H9 (cell line): ENCODE data around the gene PDIA3. TPM values are rescaled to one million over a fixed set of nuclear protein-coding genes. Genes with fewer than 3 reads are reported as not detected.
"Not testable (repeated sequence)": the region's sequence is repeated elsewhere in the genome, so short reads cannot be mapped to it uniquely, and the experiment has no call there.

Experiments
- DNase-seq: peaks from one replicate; pipeline ENCODE4 v3.0.0-alpha.2; 2017
- H2AFZ ChIP-seq: one replicate; pipeline ENCODE4 v1.6.1; 2013; ENCODE audit warnings: mild to moderate bottlenecking, low read length, control low read depth, moderate library complexity
- H2AK5ac ChIP-seq: 2 replicates; pipeline ENCODE4 v1.6.1; 2013; ENCODE audit warnings: low read length, control low read depth, mixed read lengths; ENCODE audit not compliant: insufficient read length
- H2BK120ac ChIP-seq: one replicate; pipeline ENCODE4 v1.6.1; 2013; ENCODE audit warnings: low read depth, mild to moderate bottlenecking, low read length, control low read depth, inconsistent platforms; ENCODE audit not compliant: poor library complexity, severe bottlenecking
- H2BK12ac ChIP-seq: 2 replicates; pipeline ENCODE4 v1.6.1; 2013; ENCODE audit warnings: low read length, control low read depth, mixed read lengths, low read depth; ENCODE audit not compliant: insufficient read length
- H2BK15ac ChIP-seq: 2 replicates; pipeline ENCODE4 v1.6.1; 2013; ENCODE audit warnings: low read depth, low read length, control low read depth
- H2BK20ac ChIP-seq: one replicate; pipeline ENCODE4 v1.6.1; 2013; ENCODE audit warnings: low read depth, mild to moderate bottlenecking, low read length, control low read depth, inconsistent platforms; ENCODE audit not compliant: poor library complexity, severe bottlenecking
- H2BK5ac ChIP-seq: 2 replicates; pipeline ENCODE4 v1.6.1; 2013; ENCODE audit warnings: low read length, control low read depth, mixed read lengths; ENCODE audit not compliant: insufficient read length
- H3K14ac ChIP-seq: 2 replicates; pipeline ENCODE4 v1.6.1; 2013; ENCODE audit warnings: low read length, control low read depth; ENCODE audit not compliant: insufficient read depth
- H3K18ac ChIP-seq: 2 replicates; pipeline ENCODE4 v1.6.1; 2013; ENCODE audit warnings: low read depth, mild to moderate bottlenecking, mixed read lengths, low read length, control low read depth; ENCODE audit not compliant: insufficient read length
- H3K23ac ChIP-seq: 2 replicates; pipeline ENCODE4 v1.6.1; 2013; ENCODE audit warnings: low read length, control low read depth, mixed read lengths, low read depth; ENCODE audit not compliant: insufficient read length
- H3K23me2 ChIP-seq: 2 replicates; pipeline ENCODE4 v1.6.1; 2013; ENCODE audit warnings: low read depth, mild to moderate bottlenecking, mixed read lengths, low read length, control low read depth; ENCODE audit not compliant: insufficient read length, poor library complexity, severe bottlenecking
- H3K27ac ChIP-seq: 2 replicates; pipeline ENCODE4 v1.5.1; 2013; ENCODE audit warnings: low read length, control low read depth, mixed read lengths, low read depth; ENCODE audit not compliant: insufficient read length
- H3K27me3 ChIP-seq: 2 replicates; pipeline ENCODE4 v1.6.1; 2013; ENCODE audit warnings: low read length, control low read depth, inconsistent platforms; ENCODE audit not compliant: insufficient read depth
- H3K4ac ChIP-seq: 2 replicates; pipeline ENCODE4 v1.6.1; 2013; ENCODE audit warnings: low read depth, mild to moderate bottlenecking, control low read depth, inconsistent platforms, low read length, moderate library complexity
- H3K4me1 ChIP-seq: 2 replicates; pipeline ENCODE4 v1.6.1; 2013; ENCODE audit warnings: low read length, control low read depth, inconsistent platforms; ENCODE audit not compliant: insufficient read depth
- H3K4me2 ChIP-seq: 2 replicates; pipeline ENCODE4 v1.6.1; 2013; ENCODE audit warnings: low read length, control low read depth, mixed read lengths; ENCODE audit not compliant: insufficient read length, insufficient read depth
- H3K56ac ChIP-seq: 2 replicates; pipeline ENCODE4 v1.6.1; 2013; ENCODE audit warnings: low read depth, mild to moderate bottlenecking, mixed read lengths, low read length, control low read depth; ENCODE audit not compliant: insufficient read length
- H3K79me1 ChIP-seq: 2 replicates; pipeline ENCODE4 v1.6.1; 2013; ENCODE audit warnings: low read depth, mild to moderate bottlenecking, moderate library complexity, low read length, control low read depth, inconsistent platforms; ENCODE audit not compliant: insufficient read depth, poor library complexity, severe bottlenecking
- H3K79me2 ChIP-seq: 2 replicates; pipeline ENCODE4 v1.6.1; 2013; ENCODE audit warnings: low read length, control low read depth, inconsistent platforms; ENCODE audit not compliant: insufficient read depth
- H3K9ac ChIP-seq: 2 replicates; pipeline ENCODE4 v1.6.1; 2013; ENCODE audit warnings: low read length, control low read depth, mixed read lengths; ENCODE audit not compliant: insufficient read length; ENCODE audit errors: extremely low read depth
- H3K9me3 ChIP-seq: one replicate; pipeline ENCODE4 v1.6.1; 2013; ENCODE audit warnings: low read depth, low read length, inconsistent platforms; ENCODE audit not compliant: control insufficient read depth
- H3T11ph ChIP-seq: one replicate; pipeline ENCODE4 v1.6.1; 2013; ENCODE audit warnings: mild to moderate bottlenecking, low read length, control low read depth, inconsistent platforms
- H4K20me1 ChIP-seq: one replicate; pipeline ENCODE4 v1.6.1; 2013; ENCODE audit not compliant: control insufficient read depth, insufficient read length, insufficient read depth
- H4K5ac ChIP-seq: 2 replicates; pipeline ENCODE4 v1.6.1; 2013; ENCODE audit warnings: low read depth, mild to moderate bottlenecking, mixed read lengths, low read length, control low read depth; ENCODE audit not compliant: insufficient read length
- H4K8ac ChIP-seq: replicated peaks from 2 replicates; pipeline ENCODE4 v1.6.1; 2013; ENCODE audit warnings: low read length, control low read depth, mixed read lengths, low read depth; ENCODE audit not compliant: insufficient read length
- H4K91ac ChIP-seq: 2 replicates; pipeline ENCODE4 v1.6.1; 2013; ENCODE audit warnings: low read depth, mild to moderate bottlenecking, moderate library complexity, mixed read lengths, low read length, control low read depth; ENCODE audit not compliant: insufficient read length
- H3K27ac Mint-ChIP-seq, 3 experiments: 2 replicates in 2 of 3; 3 replicates in 1 of 3; pipeline ENCODE4 v1.8.0; 2020 to 2021; ENCODE audit warnings: mixed read lengths in 3 of 3, mild to moderate bottlenecking in 1 of 3, moderate library complexity in 1 of 3
- H3K27me3 Mint-ChIP-seq: 2 replicates; pipeline ENCODE4 v1.8.0; 2021; ENCODE audit warnings: low read depth, mild to moderate bottlenecking, moderate library complexity, mixed read lengths
- H3K36me3 Mint-ChIP-seq, 3 experiments: 2 replicates in 2 of 3; 3 replicates in 1 of 3; pipeline ENCODE4 v1.8.0; 2020 to 2021; ENCODE audit warnings: low read depth in 3 of 3, mixed read lengths in 3 of 3; ENCODE audit not compliant: insufficient read depth in 1 of 3
- H3K4me1 Mint-ChIP-seq, 2 experiments: 2 replicates each; pipeline ENCODE4 v1.8.0; 2020; ENCODE audit warnings: mixed read lengths in 2 of 2
- H3K4me3 Mint-ChIP-seq, 2 experiments: 2 replicates in 1 of 2; 3 replicates in 1 of 2; pipeline ENCODE4 v1.8.0; 2020 to 2021; ENCODE audit warnings: mild to moderate bottlenecking in 2 of 2, mixed read lengths in 2 of 2, moderate library complexity in 1 of 2
- H3K9me3 Mint-ChIP-seq, 2 experiments: 2 replicates in 1 of 2; 3 replicates in 1 of 2; pipeline ENCODE4 v1.8.0; 2020; ENCODE audit warnings: mild to moderate bottlenecking in 2 of 2, mixed read lengths in 2 of 2, moderate library complexity in 1 of 2
- WGBS: extraction: QIAGEN DNeasy Blood & Tissue Kit; methylation state at CpG from one replicate; pipeline ENCODE4 v1.1.7; 2013; ENCODE audit warnings: missing lambda C conversion rate, low lambda C conversion rate, mixed read lengths; ENCODE audit not compliant: insufficient read length; ENCODE audit errors: extremely low coverage; 5-methylcytosine and 5-hydroxymethylcytosine counted together
- total RNA-seq: library from RNA; stranded (reverse); gene quantifications from 2 replicates; pipeline ENCODE4 v1.2.1, GENCODE V29; 2021
- TF ChIP-seq, protein P1 (sequence below): fragments of 200-600 bp; sonication (generic); conservative IDR thresholded peaks from 3 replicates; pipeline ENCODE4 v1.8.0; 2021; ENCODE audit warnings: antibody characterized with exemption, mild to moderate bottlenecking

Gene PDIA3
- total RNA-seq, 1 experiment from 2014 or later, result 524 TPM

DNA sequence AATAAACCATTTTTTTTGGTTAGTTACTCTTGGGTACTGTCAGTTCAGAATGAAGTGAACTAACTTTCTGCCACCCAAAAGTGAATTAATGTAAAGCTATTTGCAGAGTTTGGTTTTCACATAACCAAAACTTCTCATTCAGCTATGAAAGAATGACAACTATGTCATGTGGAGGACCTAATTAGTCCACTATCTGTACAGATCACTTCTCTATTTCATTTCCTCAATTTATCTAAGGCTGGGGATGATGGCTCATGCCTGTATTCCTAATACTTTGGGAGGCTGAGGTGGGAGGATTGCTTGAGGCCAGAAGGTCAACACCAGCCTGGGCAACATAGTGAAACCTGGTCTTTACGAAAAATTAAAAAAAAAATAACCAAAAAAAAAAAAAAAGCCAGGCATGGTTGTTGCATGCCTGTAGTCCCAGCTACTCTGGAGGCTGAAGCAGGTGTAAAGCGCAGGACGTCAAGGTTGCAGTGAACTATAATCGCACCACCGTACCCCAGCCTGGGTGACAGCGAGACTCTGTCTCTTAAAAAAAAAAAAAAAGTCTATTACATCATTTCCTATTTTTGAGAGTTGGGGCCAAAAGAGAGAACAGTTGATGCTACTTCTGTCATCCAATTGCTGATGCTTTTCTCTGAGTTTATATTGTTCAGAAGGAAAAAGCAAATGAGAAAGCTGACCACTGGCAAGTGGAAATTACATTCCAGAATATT is 62.9 kb downstream of the PDIA3 start:
- Mint-ChIP-seq H3K4me3 (no peak overlapping the region), H3K9me3 (no peaks in the 10 kb centered on the region), H3K27me3 (no peaks in the 10 kb centered on the region), H3K27ac (no peak overlapping the region; a peak in 1 of 7 replicates), H3K36me3 (peaks cover 48 to 95% (median 87%) of the 10 kb centered on the region in 3 experiments), H3K4me1 (no peaks in the 10 kb centered on the region)
- H3K27me3 ChIP-seq, result no peaks in the 10 kb centered on the region
- no peak overlapping the region for H4K91ac ChIP-seq
- H3K18ac ChIP-seq, result no peak overlapping the region
- H4K5ac ChIP-seq, result no peak overlapping the region
- no peaks in the 10 kb centered on the region for H3K23me2 ChIP-seq
- H3K27ac ChIP-seq, result no peak overlapping the region
- H3K9me3 ChIP-seq, result no peaks in the 10 kb centered on the region
- no peak overlapping the region for H3K9ac ChIP-seq
- no peak for DNase-seq
- TF ChIP-seq, protein P1, sequence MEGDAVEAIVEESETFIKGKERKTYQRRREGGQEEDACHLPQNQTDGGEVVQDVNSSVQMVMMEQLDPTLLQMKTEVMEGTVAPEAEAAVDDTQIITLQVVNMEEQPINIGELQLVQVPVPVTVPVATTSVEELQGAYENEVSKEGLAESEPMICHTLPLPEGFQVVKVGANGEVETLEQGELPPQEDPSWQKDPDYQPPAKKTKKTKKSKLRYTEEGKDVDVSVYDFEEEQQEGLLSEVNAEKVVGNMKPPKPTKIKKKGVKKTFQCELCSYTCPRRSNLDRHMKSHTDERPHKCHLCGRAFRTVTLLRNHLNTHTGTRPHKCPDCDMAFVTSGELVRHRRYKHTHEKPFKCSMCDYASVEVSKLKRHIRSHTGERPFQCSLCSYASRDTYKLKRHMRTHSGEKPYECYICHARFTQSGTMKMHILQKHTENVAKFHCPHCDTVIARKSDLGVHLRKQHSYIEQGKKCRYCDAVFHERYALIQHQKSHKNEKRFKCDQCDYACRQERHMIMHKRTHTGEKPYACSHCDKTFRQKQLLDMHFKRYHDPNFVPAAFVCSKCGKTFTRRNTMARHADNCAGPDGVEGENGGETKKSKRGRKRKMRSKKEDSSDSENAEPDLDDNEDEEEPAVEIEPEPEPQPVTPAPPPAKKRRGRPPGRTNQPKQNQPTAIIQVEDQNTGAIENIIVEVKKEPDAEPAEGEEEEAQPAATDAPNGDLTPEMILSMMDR, result no peak
- H2BK12ac ChIP-seq, result no peak overlapping the region
- no peak overlapping the region for H3T11ph ChIP-seq
- no peak overlapping the region for H2BK15ac ChIP-seq
- H3K4me2 ChIP-seq, result no peak overlapping the region
- no peak overlapping the region for H2BK5ac ChIP-seq
- WGBS, result no CpG with 5 or more reads among the region's 6 CpGs
- no peaks in the 10 kb centered on the region for H3K79me2 ChIP-seq
- no peak overlapping the region for H3K56ac ChIP-seq
- H3K4ac ChIP-seq, result no peak overlapping the region
- no peak overlapping the region for H2BK120ac ChIP-seq
- no peak overlapping the region for H4K8ac ChIP-seq
- H2BK20ac ChIP-seq, result no peak overlapping the region
- no peaks in the 10 kb centered on the region for H3K4me1 ChIP-seq
- H2AK5ac ChIP-seq, result no peak overlapping the region
- H3K23ac ChIP-seq, result no peak overlapping the region
- no peak overlapping the region for H2AFZ ChIP-seq
- H4K20me1 ChIP-seq, result no peaks in the 10 kb centered on the region
- H3K79me1 ChIP-seq, result no peaks in the 10 kb centered on the region
- no peak overlapping the region for H3K14ac ChIP-seq

GRCh38 chr15:43815064-43815463 is 68.8 kb downstream of the PDIA3 start:
- H3K23me2 ChIP-seq, H3K18ac ChIP-seq: not testable (repeated sequence)

More at GRCh38 chr15:43815064-43815463, 68.8 kb downstream of the PDIA3 start:
- H2BK120ac ChIP-seq, H2BK12ac ChIP-seq, H3K4me3 Mint-ChIP-seq, H4K20me1 ChIP-seq, H3K4ac ChIP-seq, H3K9ac ChIP-seq, H3K4me1 ChIP-seq, H3K9me3 ChIP-seq, H4K91ac ChIP-seq, H4K5ac ChIP-seq, H2BK15ac ChIP-seq, H3K27me3 ChIP-seq, H3K4me2 ChIP-seq, H2BK5ac ChIP-seq, H3T11ph ChIP-seq, H2BK20ac ChIP-seq, H3K27me3 Mint-ChIP-seq, H3K27ac ChIP-seq, H3K56ac ChIP-seq, H2AFZ ChIP-seq, H3K9me3 Mint-ChIP-seq, DNase-seq, H3K27ac Mint-ChIP-seq, H2AK5ac ChIP-seq, H3K14ac ChIP-seq, H3K23ac ChIP-seq, H4K8ac ChIP-seq, H3K79me2 ChIP-seq, H3K4me1 Mint-ChIP-seq, H3K79me1 ChIP-seq: not testable (repeated sequence)
- no CpG with 5 or more reads among the region's 5 CpGs for WGBS
- peaks cover 30 to 83% (median 62%) of the 10 kb centered on the region in 3 experiments; a peak in 6 of 7 replicates for H3K36me3 Mint-ChIP-seq
